ENCODE data around the gene USP20. TPM values are rescaled to one million over a fixed set of nuclear protein-coding genes. Genes with fewer than 3 reads are reported as not detected.

USP20 gene
- total RNA-seq, 1 donor from 2014 or later = 21.3 TPM

DNA sequence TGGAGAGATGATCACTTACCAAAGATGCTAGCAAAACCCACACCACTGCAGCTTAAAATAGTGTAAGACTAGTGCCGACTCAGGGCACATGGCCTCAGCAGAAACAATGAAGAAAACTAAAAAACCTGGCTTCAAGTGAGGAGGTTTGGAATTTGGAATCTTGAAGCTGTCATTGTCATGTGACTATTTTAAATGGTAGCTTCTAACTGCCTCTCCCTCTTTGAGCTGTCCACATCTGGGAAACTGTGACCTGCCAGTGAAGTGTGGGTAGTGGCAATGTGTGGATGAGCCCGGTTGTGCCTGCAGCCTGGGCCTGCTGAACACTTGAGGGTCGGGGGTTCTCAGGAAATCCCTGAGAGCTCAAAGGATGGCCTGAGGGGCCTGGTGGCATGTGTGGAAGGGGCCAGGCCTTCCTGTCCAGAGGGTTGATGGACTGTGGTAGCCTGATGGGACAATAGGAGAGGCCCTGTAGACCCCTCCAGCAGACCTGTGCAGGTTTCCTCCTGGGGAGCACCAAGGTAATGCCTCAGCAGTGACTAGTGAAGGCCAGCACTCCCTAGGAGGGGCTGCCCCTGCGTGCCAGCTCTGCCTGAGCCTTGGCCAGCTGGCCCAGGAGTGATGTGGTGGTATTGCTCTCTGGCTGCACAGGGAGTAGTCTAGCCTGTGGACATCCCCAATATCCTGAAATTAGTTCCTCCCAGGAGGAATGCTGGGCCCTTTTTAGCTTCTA lies 13.6 kb downstream of the USP20 start:
- Mint-ChIP-seq H3K4me3 (ENCODE audit: unreplicated experiment) (no peak overlapping the region), H3K4me1 (ENCODE audit: low read depth) (peaks cover 28% of the 10 kb centered on the region), H3K9me3 (ENCODE audit: low read depth) (no peaks in the 10 kb centered on the region), H3K36me3 (ENCODE audit: low read depth) (peaks cover 15% of the 10 kb centered on the region), H3K27me3 (ENCODE audit: low read depth) (no peaks in the 10 kb centered on the region), H3K27ac (ENCODE audit: unreplicated experiment) (no peak overlapping the region)
- DNase-seq (ENCODE audit: low spot score) = no peak
- TF ChIP-seq CTCF (IDR thresholded peaks at IDR 0.05) = no peak

- no peaks in the 10 kb centered on the region for H3K9me3 Mint-ChIP-seq (ENCODE audit: low read depth)
- peaks cover 31% of the 10 kb centered on the region for H3K4me1 Mint-ChIP-seq (ENCODE audit: low read depth)
These were observed 14.6 kb downstream of the USP20 start for GRCh38 chr9:129849901-129850300.

GRCh38 chr9:129850821-129851550 lies 15.7 kb downstream of the USP20 start:
- DNase-seq (ENCODE audit: low spot score) = no peak
- H3K9me3 Mint-ChIP-seq (ENCODE audit: low read depth) = no peaks in the 10 kb centered on the region
- no peak for TF ChIP-seq CTCF (IDR thresholded peaks at IDR 0.05)
- peaks cover 36% of the 10 kb centered on the region for H3K4me1 Mint-ChIP-seq (ENCODE audit: low read depth)
- H3K27ac Mint-ChIP-seq (ENCODE audit: unreplicated experiment) = peak overlapping the region; percentile 45
- peaks cover 17% of the 10 kb centered on the region for H3K36me3 Mint-ChIP-seq (ENCODE audit: low read depth)
- no peak overlapping the region for H3K4me3 Mint-ChIP-seq (ENCODE audit: unreplicated experiment)
- H3K27me3 Mint-ChIP-seq (ENCODE audit: low read depth) = no peaks in the 10 kb centered on the region

More at GRCh38 chr9:129849901-129850300, 14.6 kb downstream of the USP20 start:
- Mint-ChIP-seq H3K4me3 (ENCODE audit: unreplicated experiment) (no peak overlapping the region), H3K27ac (ENCODE audit: unreplicated experiment) (peak overlapping the region; percentile 2), H3K36me3 (ENCODE audit: low read depth) (peaks cover 17% of the 10 kb centered on the region), H3K27me3 (ENCODE audit: low read depth) (no peaks in the 10 kb centered on the region)
- no peak for DNase-seq (ENCODE audit: low spot score)
- no peak for TF ChIP-seq CTCF (IDR thresholded peaks at IDR 0.05)

GRCh38 chr9:129851821-129852220 lies 16.6 kb downstream of the USP20 start:
- Mint-ChIP-seq H3K27me3 (ENCODE audit: low read depth) (no peaks in the 10 kb centered on the region), H3K27ac (ENCODE audit: unreplicated experiment) (no peak overlapping the region), H3K9me3 (ENCODE audit: low read depth) (no peaks in the 10 kb centered on the region), H3K4me1 (ENCODE audit: low read depth) (peaks cover 45% of the 10 kb centered on the region), H3K36me3 (ENCODE audit: low read depth) (peaks cover 21% of the 10 kb centered on the region), H3K4me3 (ENCODE audit: unreplicated experiment) (no peak overlapping the region)
- no peak for DNase-seq (ENCODE audit: low spot score)
- no peak for TF ChIP-seq CTCF (IDR thresholded peaks at IDR 0.05)

DNA sequence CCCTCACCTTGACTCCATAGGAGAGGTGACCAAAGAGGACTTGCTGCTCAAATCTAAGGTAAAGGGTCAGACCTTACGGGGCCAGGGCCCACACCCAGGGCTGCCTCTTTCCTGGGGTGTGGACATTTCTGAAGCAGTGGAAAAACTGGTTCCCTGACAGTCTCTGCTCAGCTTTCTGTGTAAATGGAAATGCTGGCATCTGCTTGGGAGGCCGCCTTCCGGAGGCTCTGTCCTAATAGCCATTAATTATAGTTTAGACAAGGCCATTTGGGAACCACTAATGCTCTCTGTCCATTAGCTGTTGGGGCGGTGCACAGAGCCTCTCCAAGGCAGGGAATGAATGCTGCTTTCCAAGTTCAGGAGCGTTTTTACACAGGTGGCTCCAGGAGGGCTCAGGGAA lies 17.3 kb downstream of the USP20 start:
- peaks cover 52% of the 10 kb centered on the region for H3K4me1 Mint-ChIP-seq (ENCODE audit: low read depth)
- no peak overlapping the region for H3K27ac Mint-ChIP-seq (ENCODE audit: unreplicated experiment)
- H3K9me3 Mint-ChIP-seq (ENCODE audit: low read depth) = no peaks in the 10 kb centered on the region
- no peak for DNase-seq (ENCODE audit: low spot score)
- H3K27me3 Mint-ChIP-seq (ENCODE audit: low read depth) = no peaks in the 10 kb centered on the region
- TF ChIP-seq CTCF (IDR thresholded peaks at IDR 0.05) = no peak
- peaks cover 21% of the 10 kb centered on the region for H3K36me3 Mint-ChIP-seq (ENCODE audit: low read depth)
- H3K4me3 Mint-ChIP-seq (ENCODE audit: unreplicated experiment) = no peak overlapping the region
